ENCODE data around the gene FILIP1L. TPM values are rescaled to one million over a fixed set of nuclear protein-coding genes. Genes with fewer than 3 reads are reported as not detected.

Gene FILIP1L
- total RNA-seq, 1 experiment from 2014 or later = 0.07 TPM

DNA sequence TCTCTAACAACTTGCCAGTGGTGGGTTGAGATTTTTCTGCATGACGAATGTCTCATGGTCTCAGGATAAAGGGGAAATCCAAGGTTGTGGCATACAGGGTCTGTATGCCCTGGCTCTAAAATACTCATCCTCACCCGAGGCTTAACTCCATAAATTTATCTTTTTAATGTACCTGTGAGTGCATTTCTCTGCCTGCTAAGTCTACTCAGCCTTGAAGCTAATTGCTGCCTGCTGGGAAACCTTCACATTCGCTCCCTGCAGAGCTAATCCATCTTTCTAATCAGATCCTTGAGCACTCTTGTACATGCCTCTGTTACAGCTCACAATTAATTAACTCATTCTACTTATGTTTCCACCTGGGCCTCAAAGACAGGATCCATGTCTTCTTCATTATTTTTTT lies 202.9 kb downstream of the FILIP1L start:
- WGBS (ENCODE audit: extremely low coverage, insufficient read length, low lambda C conversion rate) = no CpG with 5 or more reads among the region's 3 CpGs
- Histone ChIP-seq H4K20me1 (ENCODE audit: control insufficient read depth, insufficient read depth, insufficient read length) (no peaks in the 10 kb centered on the region), H2BK120ac (ENCODE audit: low read depth, low read length, poor library complexity, severe bottlenecking) (no peak overlapping the region), H2AK5ac (ENCODE audit: insufficient read length, low read length) (no peak overlapping the region), H4K91ac (ENCODE audit: insufficient read length, low read depth, low read length) (no peak overlapping the region), H3K4me1 (ENCODE audit: insufficient read depth, low read length) (peaks cover 3% of the 10 kb centered on the region; the same call in 1 of the 2 replicates), H3T11ph (ENCODE audit: low read length) (no peak overlapping the region), H4K5ac (ENCODE audit: insufficient read length, low read depth, low read length) (no peak overlapping the region), H3K4me2 (ENCODE audit: insufficient read depth, insufficient read length, low read length) (no peak overlapping the region), H3K9me3 (ENCODE audit: control insufficient read depth, low read depth, low read length) (no peaks in the 10 kb centered on the region), H3K27me3 (ENCODE audit: insufficient read depth, low read length) (no peaks in the 10 kb centered on the region), H2BK12ac (ENCODE audit: insufficient read length, low read depth, low read length) (no peak overlapping the region), H3K79me1 (ENCODE audit: insufficient read depth, low read depth, low read length, poor library complexity, severe bottlenecking) (no peaks in the 10 kb centered on the region), H3K23ac (ENCODE audit: insufficient read length, low read depth, low read length) (no peak overlapping the region), H2BK15ac (ENCODE audit: low read depth, low read length) (no peak overlapping the region), H3K56ac (ENCODE audit: insufficient read length, low read depth, low read length) (no peak overlapping the region), H3K4ac (ENCODE audit: low read depth, low read length) (no peak overlapping the region), H4K8ac (replicated peaks; ENCODE audit: insufficient read length, low read depth, low read length) (no peak overlapping the region), H2AFZ (ENCODE audit: low read length) (no peak overlapping the region), H2BK20ac (ENCODE audit: low read depth, low read length, poor library complexity, severe bottlenecking) (no peak overlapping the region), H3K18ac (ENCODE audit: insufficient read length, low read depth, low read length) (no peak overlapping the region), H2BK5ac (ENCODE audit: insufficient read length, low read length) (no peak overlapping the region), H3K14ac (ENCODE audit: insufficient read depth, low read length) (no peak overlapping the region), H3K9ac (ENCODE audit: extremely low read depth, insufficient read length, low read length) (no peak overlapping the region), H3K23me2 (ENCODE audit: insufficient read length, low read depth, low read length, poor library complexity, severe bottlenecking) (no peaks in the 10 kb centered on the region), H3K27ac (ENCODE audit: insufficient read length, low read depth, low read length) (no peak overlapping the region), H3K79me2 (ENCODE audit: insufficient read depth, low read length) (0 out of 2 replicates have a peak, but pooled peaks cover 3% of the 10 kb centered on the region)
- Mint-ChIP-seq H3K27me3 (ENCODE audit: low read depth) (no peaks in the 10 kb centered on the region), H3K27ac (no peak overlapping the region), H3K4me3 (no peak overlapping the region), H3K9me3 (no peaks in the 10 kb centered on the region), H3K4me1 (peaks cover 25 to 28% of the 10 kb centered on the region in 2 experiments), H3K36me3 (ENCODE audit: insufficient read depth in 1 of 3, low read depth in 3 of 3) (peaks cover 0 to 1% (median 0%) of the 10 kb centered on the region in 3 experiments; a peak in 1 of 7 replicates)
- TF ChIP-seq, protein P1, sequence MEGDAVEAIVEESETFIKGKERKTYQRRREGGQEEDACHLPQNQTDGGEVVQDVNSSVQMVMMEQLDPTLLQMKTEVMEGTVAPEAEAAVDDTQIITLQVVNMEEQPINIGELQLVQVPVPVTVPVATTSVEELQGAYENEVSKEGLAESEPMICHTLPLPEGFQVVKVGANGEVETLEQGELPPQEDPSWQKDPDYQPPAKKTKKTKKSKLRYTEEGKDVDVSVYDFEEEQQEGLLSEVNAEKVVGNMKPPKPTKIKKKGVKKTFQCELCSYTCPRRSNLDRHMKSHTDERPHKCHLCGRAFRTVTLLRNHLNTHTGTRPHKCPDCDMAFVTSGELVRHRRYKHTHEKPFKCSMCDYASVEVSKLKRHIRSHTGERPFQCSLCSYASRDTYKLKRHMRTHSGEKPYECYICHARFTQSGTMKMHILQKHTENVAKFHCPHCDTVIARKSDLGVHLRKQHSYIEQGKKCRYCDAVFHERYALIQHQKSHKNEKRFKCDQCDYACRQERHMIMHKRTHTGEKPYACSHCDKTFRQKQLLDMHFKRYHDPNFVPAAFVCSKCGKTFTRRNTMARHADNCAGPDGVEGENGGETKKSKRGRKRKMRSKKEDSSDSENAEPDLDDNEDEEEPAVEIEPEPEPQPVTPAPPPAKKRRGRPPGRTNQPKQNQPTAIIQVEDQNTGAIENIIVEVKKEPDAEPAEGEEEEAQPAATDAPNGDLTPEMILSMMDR (conservative IDR thresholded peaks at IDR 0.05) = no peak
- no peak for DNase-seq
